K562 (cell line): ENCODE data around the gene CDSN. TPM values are rescaled to one million over a fixed set of nuclear protein-coding genes. Genes with fewer than 3 reads are reported as not detected.

Experiments used
- BRF2 ChIP-seq: IDR thresholded peaks from 3 replicates; pipeline ENCODE4 v1.6.1; 2011; ENCODE audit warnings: borderline replicate concordance, mild to moderate bottlenecking; ENCODE audit not compliant: insufficient read length, insufficient read depth
- DDX20 ChIP-seq: fragments of 450-650 bp; IDR thresholded peaks from 2 replicates; pipeline ENCODE4 v1.6.1; 2016; ENCODE audit warnings: missing genetic modification characterization, low read depth, mild to moderate bottlenecking, missing compliant biosample characterization, moderate library complexity
- ELF1 ChIP-seq: fragments of 200-800 bp; sonication (Bioruptor generic); IDR thresholded peaks from 2 replicates; pipeline ENCODE4 v1.6.1; 2016; ENCODE audit warnings: missing genetic modification characterization, missing compliant biosample characterization
- EP400 ChIP-seq: fragments of 450-650 bp; IDR thresholded peaks from 2 replicates; pipeline ENCODE4 v1.6.1; 2017; ENCODE audit warnings: antibody characterized with exemption, mild to moderate bottlenecking, moderate library complexity
- ETV5 ChIP-seq: sonication (generic); formaldehyde crosslinking; IDR thresholded peaks from 2 replicates; pipeline ENCODE4 v1.4.0; 2020; ENCODE audit warnings: low read depth, mild to moderate bottlenecking, missing genetic modification reagents
- FOXM1 ChIP-seq, 2 experiments: fragments of 450-650 bp in 1 of 2; sonication (generic) in 1 of 2; formaldehyde crosslinking in 1 of 2; IDR thresholded peaks; 2 replicates each; pipeline versions ENCODE4 v1.6.1 to v1.9.0; 2017 to 2022; ENCODE audit warnings: low read depth in 2 of 2, mild to moderate bottlenecking in 2 of 2, missing genetic modification reagents in 1 of 2, moderate library complexity in 1 of 2
- GATA2 ChIP-seq: sonication (generic); formaldehyde crosslinking; IDR thresholded peaks from 2 replicates; pipeline ENCODE4 v1.4.0; 2020; ENCODE audit warnings: mild to moderate bottlenecking, missing genetic modification reagents
- HNRNPK ChIP-seq: fragments of 200-400 bp; formaldehyde crosslinking; IDR thresholded peaks from one replicate; pipeline ENCODE4 v1.6.1; 2018; ENCODE audit warnings: mild to moderate bottlenecking, low read depth, low read length; ENCODE audit not compliant: poor library complexity, severe bottlenecking
- MBD2 ChIP-seq: sonication (generic); IDR thresholded peaks from 2 replicates; pipeline ENCODE4 v1.6.1; 2016; ENCODE audit warnings: low read depth, borderline replicate concordance
- MCM2 ChIP-seq: fragments of 450-650 bp; IDR thresholded peaks from 2 replicates; pipeline ENCODE4 v1.6.1; 2017; ENCODE audit warnings: low read depth, mild to moderate bottlenecking
- MLX ChIP-seq, 2 experiments: fragments of 450-650 bp in 1 of 2; sonication (generic) in 1 of 2; formaldehyde crosslinking; conservative IDR thresholded peaks; 2 replicates each; pipeline versions ENCODE4 v1.4.0 to v1.8.1; 2020 to 2022; ENCODE audit warnings: mild to moderate bottlenecking in 1 of 2, missing genetic modification reagents in 1 of 2
- NCOA2 ChIP-seq, 2 experiments: fragments of 450-650 bp; IDR thresholded peaks; 2 replicates each; pipeline ENCODE4 v1.6.1; 2018; ENCODE audit warnings: mild to moderate bottlenecking in 2 of 2, moderate library complexity in 1 of 2; ENCODE audit not compliant: partially characterized antibody in 2 of 2
- NCOR1 ChIP-seq: fragments of 450-650 bp; IDR thresholded peaks from 2 replicates; pipeline ENCODE4 v1.6.1; 2016; ENCODE audit warnings: mild to moderate bottlenecking, moderate library complexity
- NR1H2 ChIP-seq: sonication (generic); formaldehyde crosslinking; IDR thresholded peaks from 2 replicates; pipeline ENCODE4 v1.4.0; 2020; ENCODE audit warnings: mild to moderate bottlenecking, missing genetic modification reagents
- PRMT5 ChIP-seq: sonication (generic); formaldehyde crosslinking; IDR thresholded peaks from 2 replicates; pipeline ENCODE4 v1.5.0; 2020; ENCODE audit warnings: missing genetic modification reagents
- SMAD2 ChIP-seq: fragments of 150-350 bp; IDR thresholded peaks from 2 replicates; pipeline ENCODE4 v1.6.1; 2014; ENCODE audit warnings: low read depth, mild to moderate bottlenecking, low read length
- TCF3 ChIP-seq: sonication (generic); formaldehyde crosslinking; IDR thresholded peaks from 2 replicates; pipeline ENCODE4 v1.4.0; 2020; ENCODE audit warnings: mild to moderate bottlenecking, missing genetic modification reagents
- TFAM ChIP-seq: fragments of 250-450 bp; sonication (Bioruptor Pico); conservative IDR thresholded peaks from 2 replicates; pipeline ENCODE4 v1.5.0; 2021; ENCODE audit warnings: mild to moderate bottlenecking, moderate library complexity
- TOE1 ChIP-seq, 2 experiments: fragments of 450-650 bp in 1 of 2; sonication (generic) in 1 of 2; formaldehyde crosslinking in 1 of 2; IDR thresholded peaks; 2 replicates each; pipeline versions ENCODE4 v1.7.1 to v1.8.0; 2016 to 2022; ENCODE audit warnings: borderline replicate concordance in 2 of 2, mild to moderate bottlenecking in 2 of 2, antibody characterized with exemption in 1 of 2, inconsistent platforms in 1 of 2, low read depth in 1 of 2, missing genetic modification reagents in 1 of 2, moderate library complexity in 1 of 2
- ZBTB43 ChIP-seq: sonication (generic); formaldehyde crosslinking; IDR thresholded peaks from 2 replicates; pipeline ENCODE4 v1.8.0; 2023; ENCODE audit warnings: mild to moderate bottlenecking, missing genetic modification reagents
- ZKSCAN1 ChIP-seq: fragments of 150-350 bp; IDR thresholded peaks from 2 replicates; pipeline ENCODE4 v1.6.1; 2016; ENCODE audit warnings: low read depth, low read length
- ZNF140 ChIP-seq: fragments of 250-450 bp; sonication (Bioruptor Pico); IDR thresholded peaks from 2 replicates; pipeline ENCODE4 v1.8.0; 2021; ENCODE audit warnings: moderate library complexity, mild to moderate bottlenecking, inconsistent platforms
- ZNF384 ChIP-seq: IDR thresholded peaks from 2 replicates; pipeline ENCODE4 v1.6.1; 2012; ENCODE audit warnings: low read depth, low read length, improper control_type of control experiment
- ZNF507 ChIP-seq: conservative IDR thresholded peaks from 2 replicates; pipeline ENCODE4 v1.6.1; 2017; ENCODE audit warnings: missing genetic modification characterization, missing compliant biosample characterization
- ZNF655 ChIP-seq: fragments of 250-450 bp; sonication (Bioruptor Pico); IDR thresholded peaks from 2 replicates; pipeline ENCODE4 v1.5.0; 2021
- polyA plus RNA-seq, 8 experiments: library from polyadenylated mRNA; depleted of rRNA in 4 of 8; stranded (reverse) in 5 of 8; unstranded in 3 of 8; fragments of >200 nt; fragmentation: Nextera tagmentation in 2 of 8; fragmentation: Illumina TruSeq in 1 of 8; extraction: Ambion mirVana in 2 of 8; extraction: Trizol in 1 of 8; gene quantifications; 2 replicates each; pipeline versions ENCODE4 v1.2.1 to v1.2.3, GENCODE V29; 2011 to 2014; ENCODE audit warnings: inconsistent platforms in 1 of 8, missing spikeins in 1 of 8
- total RNA-seq, 7 experiments: library from RNA; depleted of rRNA in 6 of 7; stranded (reverse); fragments of >200 nt in 6 of 7; fragmentation: Illumina TruSeq in 2 of 7; extraction: Trizol in 2 of 7; gene quantifications; 2 replicates each; pipeline versions ENCODE4 v1.2.1 to v1.2.3, GENCODE V29; 2011 to 2021; ENCODE audit warnings: low replicate concordance in 1 of 7

The CDSN gene
- total and polyA plus RNA-seq, 9 of the 15 experiments (the other 6 are each of a cell fraction or from before 2014, with no cell fraction given) = not detected

GRCh38 chr6:31086788-31087440 is 33.3 kb downstream of the CDSN start (continued):
- TF ChIP-seq FOXM1 (IDR thresholded peaks at IDR 0.05; ENCODE audit: low read depth) (0 out of 2 replicates have a peak, but pooled peaks have one; percentile 17), FOXM1 (CRISPR knock-in tag; IDR thresholded peaks at IDR 0.05; ENCODE audit: low read depth) (no peak), ZKSCAN1 (no peak), MCM2 (no peak), MBD2 (no peak), PRMT5 (CRISPR knock-in tag) (no peak), HNRNPK (no peak), ETV5 (no peak), ZNF507 (tag) (no peak), TOE1 (IDR thresholded peaks at IDR 0.05; ENCODE audit: borderline replicate concordance) (no peak), TOE1 (CRISPR knock-in tag; IDR thresholded peaks at IDR 0.05; ENCODE audit: borderline replicate concordance, low read depth) (no peak), NCOR1 (peak; percentile 46), TFAM (CRISPR knock-in tag) (no peak), NCOA2 (IDR thresholded peaks at IDR 0.05; ENCODE audit: partially characterized antibody in 2 of 2) (no peak), SMAD2 (no peak), NR1H2 (no peak), DDX20 (tag) (no peak), ZNF384 (no peak), ZBTB43 (CRISPR knock-in tag) (no peak), ZNF655 (no peak), ZNF140 (CRISPR knock-in tag) (no peak), TCF3 (CRISPR knock-in tag) (peak; percentile 46), MLX (CRISPR knock-in tag; conservative IDR thresholded peaks at IDR 0.05) (no peak), GATA2 (CRISPR knock-in tag) (peak; percentile 27; the same call in 1 of the 2 replicates), ELF1 (tag) (peak; percentile 50), EP400 (peak; percentile 26; the same call in 1 of the 2 replicates), BRF2 (no peak)
